NCI-H1105 treated with DMSO at 0.1 percent for 48 hours (cell line): Measurements from ENCODE around the gene NKD2.
"Not testable (repeated sequence)": the region's sequence is repeated elsewhere in the genome, so short reads cannot be mapped to it uniquely, and the experiment has no call there.

ENCODE experiments used
- DNase-seq: peaks from one replicate; lab custom pipeline; 2025; lab: John Stamatoyannopoulos, UW

Gene NKD2

DNA sequence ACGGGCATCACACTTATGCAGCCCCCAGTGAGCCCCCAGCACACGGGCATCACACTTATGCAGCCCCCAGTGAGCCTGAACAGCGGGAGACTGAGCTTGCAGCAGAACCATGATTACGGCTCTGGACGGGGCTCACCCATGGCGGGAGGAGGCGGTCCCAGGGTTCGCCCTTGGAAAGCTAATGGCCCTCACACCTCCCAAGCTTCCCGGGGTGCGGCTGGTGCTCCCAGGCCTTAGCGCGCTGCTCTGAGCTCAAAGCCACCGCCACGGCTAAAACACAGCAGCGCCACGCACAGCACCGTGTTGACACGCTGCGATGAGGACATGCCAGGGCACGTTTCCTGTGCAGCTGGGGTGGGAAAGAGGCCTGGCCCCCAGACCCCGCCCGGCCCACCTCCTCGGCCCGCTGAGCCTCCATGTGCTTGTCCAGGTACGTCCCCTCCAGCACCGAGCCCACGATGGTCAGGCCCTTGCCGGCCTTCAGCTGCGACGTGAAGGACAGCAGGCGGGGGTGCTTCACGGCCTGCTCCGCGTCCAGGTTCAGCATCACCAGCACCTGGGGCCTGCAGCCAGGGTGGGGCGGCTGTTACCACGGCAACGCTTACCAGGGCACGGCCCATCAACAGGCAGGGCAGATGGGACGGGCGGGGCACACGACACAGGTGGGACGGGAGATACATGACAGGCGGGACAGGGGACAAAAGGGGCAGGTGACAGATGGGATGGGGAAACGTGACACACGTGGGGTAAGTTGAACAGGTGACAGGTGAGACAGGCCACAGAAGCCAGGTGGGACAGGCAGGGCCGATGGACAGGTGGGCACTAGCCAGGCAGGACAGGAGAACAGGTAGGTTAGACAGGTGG is 64.9 kb downstream of the NKD2 start:
- no peak for DNase-seq

DNA sequence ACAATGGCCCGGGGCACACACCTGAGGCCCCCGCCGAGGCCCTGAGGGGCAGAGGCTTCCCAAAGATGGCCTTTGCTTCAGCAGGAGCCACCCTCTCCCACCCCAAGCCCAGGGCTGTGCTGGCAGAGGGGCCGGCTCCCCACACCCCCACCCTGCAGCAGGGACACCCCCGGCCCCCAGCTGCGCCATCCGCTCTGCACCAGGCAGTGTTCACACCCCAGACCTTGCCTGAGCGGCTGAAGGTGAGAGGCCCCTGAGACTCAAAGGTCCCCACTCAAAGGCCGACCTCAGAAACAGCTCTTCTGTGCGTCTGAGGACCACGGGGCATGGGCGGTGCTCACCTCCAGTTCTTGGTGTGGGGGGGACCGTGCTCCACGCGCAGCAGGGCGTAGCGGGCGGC is 65.6 kb downstream of the NKD2 start:
- DNase-seq: no peak

DNA sequence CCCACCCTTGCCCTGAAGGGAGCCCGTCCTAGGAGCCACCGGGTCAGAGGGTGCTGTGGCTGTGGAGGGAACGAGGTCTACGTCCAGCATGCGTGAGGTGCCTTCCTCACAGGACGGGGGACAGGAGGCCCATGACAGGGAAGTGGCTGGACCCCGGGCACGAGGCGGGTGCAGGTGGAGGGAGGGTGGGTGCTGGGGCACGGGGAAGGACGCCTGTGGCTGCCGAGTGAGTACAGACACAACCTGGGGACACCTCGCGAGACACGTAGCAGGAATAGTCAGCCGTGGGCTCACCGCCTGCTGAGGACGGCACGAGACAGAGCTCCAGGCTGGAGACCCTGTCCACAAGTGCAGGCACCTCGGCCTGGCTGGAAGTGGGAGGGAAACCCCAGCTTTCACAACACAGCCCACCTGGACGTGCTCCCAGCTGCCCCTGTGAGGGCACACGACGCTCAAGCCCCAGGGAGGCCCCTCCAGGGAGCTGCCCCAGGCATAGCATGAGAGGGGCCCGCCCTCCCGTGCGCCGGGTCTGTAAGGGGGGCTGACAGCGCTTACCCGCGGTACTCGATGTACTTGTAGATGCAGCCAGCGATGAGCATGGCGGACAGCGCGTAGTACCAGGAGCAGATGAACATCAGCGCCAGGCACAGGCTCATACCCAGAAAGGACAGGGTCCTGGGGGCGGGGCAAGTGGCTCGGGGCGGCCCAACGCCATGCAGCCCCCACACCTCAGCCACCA is 66.4 kb downstream of the NKD2 start:
- DNase-seq: no peak

DNA sequence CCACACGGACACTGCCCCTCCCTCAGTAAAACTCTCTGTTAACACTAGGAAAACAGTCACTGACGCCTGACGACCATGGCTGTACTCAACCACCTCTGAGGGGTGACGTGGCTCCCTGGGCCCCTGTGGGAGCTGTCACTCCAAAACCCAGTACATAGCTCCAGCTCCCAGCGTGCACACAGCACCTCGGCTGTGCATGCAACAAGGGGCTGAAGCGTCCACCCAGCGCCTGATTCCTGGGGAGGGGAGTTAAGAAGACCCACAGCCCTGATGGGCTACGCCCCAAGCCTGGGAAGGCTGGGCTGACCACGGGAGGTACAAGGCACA is 66.9 kb downstream of the NKD2 start:
- no peak for DNase-seq

DNA sequence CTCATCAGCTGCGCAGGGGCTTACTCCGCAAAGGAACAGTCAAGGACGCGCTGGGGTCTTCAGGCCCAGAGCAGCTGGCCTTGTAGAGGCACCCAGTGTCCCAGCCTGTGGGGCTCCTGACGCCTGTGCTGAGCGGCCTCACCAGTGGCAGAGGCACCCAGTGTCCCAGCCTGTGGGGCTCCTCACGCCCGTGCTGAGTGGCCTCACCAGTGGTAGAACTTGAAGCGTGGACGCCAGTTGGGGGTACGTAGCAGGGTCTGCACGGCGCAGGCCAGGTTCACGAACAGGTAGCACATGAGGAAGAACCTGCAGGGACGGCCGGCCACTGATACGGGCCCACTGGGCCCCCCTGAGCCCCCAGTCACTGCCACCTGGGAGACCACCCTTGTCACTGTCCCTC is 67.3 kb downstream of the NKD2 start:
- no peak for DNase-seq

DNA sequence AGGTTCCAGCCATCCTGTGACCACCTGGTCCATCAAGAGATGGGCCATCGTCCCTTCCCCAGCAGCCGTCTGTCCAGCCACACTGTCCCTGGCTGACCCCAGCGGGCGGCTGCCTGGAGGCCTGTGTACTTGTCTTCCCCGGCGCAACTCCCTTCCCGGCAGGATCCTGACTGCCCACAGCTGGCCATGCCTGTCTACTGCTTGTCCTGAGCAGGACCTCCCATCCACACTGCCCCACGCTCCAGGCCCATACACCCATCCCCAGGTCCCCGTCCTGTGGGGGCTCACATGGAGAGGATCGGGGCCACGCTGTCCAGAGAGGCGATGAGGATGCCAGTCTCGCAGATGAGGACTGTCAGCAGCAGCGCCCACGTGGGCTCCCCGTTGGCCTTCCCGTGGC is 67.8 kb downstream of the NKD2 start:
- no peak for DNase-seq

DNA sequence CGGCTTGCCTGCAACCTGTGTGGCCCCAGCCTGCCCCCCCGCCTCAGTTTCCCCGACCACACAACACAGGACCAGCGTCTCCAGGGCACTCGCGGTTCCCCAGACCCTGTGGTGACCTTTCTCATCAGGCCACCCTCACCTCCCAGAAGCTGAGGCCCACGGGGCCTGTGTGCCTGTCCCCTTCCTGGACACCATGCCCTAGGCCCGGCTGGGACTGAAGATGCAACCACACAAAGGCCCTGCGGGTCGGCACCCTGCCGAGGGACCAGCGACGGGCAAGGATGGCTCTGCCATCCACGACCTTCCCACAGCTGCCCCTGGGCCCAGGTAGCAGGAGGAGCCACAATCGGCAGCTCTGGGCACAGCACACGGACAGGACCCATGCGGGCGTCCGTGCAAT is 68.4 kb downstream of the NKD2 start:
- no peak for DNase-seq

DNA sequence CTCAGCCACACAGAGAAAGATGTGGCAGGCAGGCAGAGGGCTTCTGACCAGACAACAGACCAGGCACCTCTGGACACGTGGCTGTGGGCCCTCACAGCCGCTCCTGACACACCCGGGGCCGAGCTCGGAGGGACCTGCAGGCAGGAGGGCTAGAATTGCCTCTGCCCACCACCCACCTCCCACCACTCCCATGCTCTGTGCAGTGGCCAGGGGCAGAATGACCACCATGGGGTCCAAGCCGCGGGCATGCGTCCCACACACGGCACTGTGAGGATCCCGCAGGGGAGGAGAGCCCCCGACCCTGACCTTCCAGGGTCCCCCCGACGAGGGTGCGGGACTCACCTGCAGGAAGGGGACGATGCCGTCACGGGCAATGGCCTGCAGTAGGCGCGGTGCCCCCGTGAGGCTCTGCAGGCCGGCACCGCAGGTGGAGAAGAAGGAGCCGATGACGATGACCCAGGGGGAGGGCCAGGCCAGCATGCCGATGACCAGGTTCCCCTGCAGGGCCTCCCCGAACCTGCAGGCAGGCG is 69.0 kb downstream of the NKD2 start:
- no peak for DNase-seq

DNA sequence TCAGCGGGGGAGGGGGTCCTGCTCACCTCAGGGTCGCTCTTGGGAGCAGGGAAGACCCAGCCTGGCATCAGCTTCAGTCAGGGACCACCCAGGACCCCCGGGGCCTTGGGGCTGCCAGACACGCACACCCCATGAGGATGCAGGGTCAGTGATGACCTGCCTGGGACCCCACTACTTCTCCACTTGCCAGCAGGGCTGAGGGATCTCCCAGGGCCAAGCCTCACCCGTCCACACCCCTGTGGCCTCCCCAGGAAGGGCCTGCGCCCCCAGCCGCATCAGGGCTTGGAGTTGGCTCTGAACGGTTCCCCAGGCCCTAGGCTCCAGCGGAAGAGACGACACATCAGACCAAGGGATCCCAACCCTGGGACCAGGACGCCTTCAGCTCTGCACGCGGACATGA is 69.6 kb downstream of the NKD2 start:
- DNase-seq: no peak

DNA sequence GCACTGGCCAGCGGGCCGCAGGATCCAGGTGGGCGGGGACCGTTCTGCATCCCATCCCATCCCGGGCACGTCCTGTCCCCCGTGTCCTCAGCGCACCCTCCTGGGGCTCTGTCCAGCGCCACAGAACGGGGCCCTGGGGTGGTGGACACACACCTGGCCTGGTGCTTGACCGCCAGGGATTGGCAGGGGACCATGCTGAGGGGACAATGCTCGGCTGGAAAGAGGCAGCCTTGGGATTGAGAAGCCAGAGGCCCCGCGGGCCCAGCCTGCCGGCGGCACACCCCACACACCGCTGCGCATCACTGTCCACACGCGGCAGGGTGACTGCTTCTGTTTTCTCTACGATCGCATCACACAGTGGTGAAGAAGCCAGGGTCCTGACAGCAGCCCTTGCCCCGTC is 70.2 kb downstream of the NKD2 start:
- DNase-seq: no peak

DNA sequence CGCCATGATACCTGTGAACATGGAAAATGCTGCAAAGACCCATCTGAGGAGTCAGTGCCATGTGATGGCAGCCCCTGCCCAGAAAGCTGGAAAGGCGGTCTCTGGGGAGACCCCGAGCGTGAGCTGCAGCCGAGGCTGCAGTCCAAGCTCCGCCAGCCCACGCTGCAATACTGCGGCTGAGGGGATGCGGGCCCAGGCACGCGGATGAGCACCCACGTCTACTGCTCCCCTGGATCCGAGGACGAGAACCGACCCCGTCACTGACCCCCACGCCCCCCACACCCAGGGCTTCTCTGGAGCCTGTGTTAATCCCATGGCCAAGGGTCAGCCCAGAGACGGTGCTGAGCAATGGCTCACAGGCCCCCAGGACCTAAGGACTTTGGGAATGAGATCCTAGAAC is 70.9 kb downstream of the NKD2 start:
- no peak for DNase-seq

DNA sequence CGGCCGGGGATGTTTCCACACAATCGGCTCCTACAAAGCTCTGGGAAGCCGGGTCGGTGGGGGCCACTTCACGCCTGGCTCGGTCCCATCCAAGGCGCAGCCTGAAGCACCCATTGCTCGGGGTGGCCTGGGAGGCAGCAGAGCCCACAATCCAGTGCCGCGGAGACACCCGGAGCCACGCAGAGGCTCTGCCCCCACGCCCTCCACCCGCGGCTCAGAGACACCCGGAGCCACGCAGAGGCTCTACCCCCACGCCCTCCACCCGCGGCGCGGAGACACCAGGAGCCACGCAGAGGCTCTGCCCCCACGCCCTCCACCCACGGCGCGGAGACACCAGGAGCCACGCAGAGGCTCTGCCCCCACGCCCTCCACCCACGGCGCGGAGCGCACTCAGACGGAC is 71.4 kb downstream of the NKD2 start:
- DNase-seq: no peak

DNA sequence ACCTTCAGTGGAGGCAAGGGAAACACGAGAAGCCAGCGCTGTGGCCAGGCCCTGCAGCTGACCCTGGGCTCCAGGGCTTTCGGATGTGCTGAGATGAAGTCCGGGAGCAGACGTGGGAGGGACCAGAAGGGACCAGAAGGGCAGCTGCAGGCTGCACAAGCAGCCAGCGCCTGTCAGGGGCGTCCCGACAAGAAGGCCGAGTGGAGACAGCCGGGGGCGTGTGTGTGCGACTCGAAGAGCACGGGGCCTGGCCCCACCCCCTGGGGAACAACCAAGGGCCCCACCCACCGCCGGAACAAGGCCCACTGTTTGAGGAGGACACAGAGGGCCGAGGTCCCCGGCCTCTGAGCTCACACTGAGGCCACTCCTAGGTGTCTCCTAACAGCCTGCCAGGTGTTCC is 71.8 kb downstream of the NKD2 start:
- DNase-seq: no peak

DNA sequence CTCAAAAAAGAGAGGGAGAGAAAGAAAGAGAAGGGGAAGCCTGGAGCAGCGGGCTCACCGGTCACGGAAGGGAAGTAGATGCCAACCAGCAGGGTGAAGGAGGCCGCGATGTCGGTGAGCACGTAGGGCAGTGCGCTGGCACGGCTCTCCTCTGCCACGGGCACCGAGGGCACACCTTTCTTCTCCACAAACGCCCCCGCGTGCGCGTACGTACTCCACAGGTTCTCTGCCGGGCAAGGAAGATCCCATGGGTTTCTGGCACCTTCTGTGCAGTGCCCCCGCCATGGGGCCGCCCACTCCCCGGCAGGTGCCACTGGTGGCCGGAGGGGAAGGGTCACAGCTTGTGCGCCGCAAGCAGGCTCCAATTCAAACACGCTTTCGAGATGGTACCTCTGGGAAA is 72.9 kb downstream of the NKD2 start:
- no peak for DNase-seq

DNA sequence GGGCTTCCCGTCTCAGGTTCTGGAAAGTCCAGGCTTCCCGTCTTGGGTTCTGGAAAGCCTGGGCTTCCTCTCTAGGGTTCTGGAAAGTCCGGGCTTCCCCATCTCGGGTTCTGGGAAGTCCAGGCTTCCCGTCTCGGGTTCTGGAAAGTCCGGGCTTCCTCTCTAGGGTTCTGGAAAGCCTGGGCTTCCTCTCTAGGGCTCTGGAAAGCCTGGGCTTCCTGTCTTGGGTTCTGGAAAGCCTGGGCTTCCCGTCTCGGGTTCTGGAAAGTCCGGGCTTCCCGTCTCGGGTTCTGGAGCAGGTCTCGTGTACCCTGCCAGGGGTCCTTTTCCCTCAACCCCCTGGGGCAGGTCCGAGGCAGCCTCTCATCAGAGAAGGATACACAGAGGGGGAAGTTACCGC is 74.4 kb downstream of the NKD2 start:
- not testable (repeated sequence) for DNase-seq

DNA sequence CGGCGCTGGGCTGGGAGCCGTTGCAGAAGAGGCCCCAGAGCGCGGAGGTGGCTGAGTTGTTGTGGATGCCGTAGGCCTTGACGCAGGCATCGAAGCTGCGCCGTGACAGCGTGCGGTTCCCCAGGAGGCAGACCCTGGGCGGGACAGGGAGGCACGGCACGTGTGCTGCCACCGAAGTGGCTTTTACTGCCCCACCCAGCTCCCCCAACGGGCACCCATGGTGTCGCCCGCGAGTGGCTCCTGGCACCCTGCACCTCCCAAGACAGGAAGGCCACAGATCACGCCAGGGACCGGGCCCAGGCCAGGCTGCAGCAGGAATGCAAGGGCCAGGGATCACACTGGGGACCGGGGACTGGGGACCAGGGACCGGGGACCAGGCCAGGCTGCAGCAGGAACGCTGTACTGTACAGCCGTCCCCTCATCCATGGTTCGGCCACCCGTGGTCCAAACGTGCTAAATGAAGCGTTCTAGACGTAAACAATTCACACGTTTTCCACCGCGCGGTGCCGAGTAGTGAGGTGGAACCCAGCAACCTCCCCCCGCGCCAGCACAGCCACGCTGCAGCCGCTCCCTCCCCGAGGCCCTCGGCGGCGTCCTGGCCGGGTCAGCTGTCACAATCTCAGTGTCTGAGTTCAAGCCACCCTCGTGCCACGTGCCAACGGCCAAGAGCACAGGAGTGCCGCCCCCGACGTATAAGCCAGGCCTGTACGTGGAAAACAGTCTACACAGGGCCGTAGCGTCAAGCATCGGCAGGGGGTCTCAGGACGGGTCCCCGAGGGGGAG is 75.4 kb downstream of the NKD2 start:
- no peak for DNase-seq

DNA sequence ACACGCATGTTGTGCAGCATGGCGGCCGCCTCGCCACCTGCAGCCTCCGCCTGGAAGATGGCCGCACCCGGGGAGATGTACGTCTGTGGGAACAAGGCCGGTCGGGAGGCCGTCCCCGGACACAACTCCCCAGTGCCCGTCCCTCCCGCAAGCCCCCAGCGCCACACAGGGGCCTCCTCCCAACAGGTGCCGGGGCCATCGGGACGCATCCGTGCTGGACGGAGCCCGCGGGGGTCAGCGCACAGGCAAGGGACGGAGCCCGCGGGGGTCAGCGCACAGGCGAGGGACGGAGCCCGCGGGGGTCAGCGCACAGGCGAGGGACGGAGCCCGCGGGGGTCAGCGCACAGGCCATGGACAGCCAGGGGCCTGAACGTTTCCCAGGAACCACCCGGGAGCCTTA is 76.8 kb downstream of the NKD2 start:
- no peak for DNase-seq

DNA sequence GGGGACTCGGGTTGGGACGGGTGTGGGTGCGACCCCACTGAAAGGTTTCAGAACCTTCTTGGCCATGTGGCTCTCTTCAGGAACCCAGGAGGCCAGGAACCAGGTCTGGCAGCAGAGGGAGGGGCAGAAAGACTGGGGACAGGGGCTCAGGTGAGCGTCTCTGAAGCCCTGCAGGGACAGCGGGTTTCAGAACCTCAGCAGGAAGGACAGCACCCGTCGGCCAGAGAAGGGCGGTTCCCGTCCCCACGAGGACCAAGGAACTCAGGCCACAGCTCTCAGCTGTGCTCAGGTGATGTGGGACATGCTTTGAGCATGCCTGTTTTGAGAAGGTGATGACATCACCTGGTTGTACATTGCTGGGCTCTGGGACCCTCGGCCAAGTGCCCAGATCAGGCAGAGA is 77.5 kb downstream of the NKD2 start:
- no peak for DNase-seq

DNA sequence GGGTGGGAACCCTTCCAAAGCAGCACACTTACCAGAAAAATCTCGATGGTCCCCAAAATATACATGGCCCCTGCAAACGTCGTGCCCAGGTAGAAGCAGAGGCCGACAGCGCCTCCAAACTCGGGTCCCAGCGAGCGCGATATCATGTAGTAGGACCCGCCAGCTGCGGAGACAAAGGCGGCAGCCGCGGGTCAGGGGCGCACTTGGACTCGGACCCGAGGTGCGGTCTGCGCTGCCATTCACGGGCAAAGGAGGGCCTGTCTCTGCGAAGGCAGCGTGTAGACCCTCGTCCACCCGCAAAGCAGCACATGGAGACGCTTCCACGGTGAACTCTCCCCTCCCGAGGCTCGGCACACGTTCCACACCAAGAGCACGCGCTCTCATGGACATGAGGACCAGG is 78.3 kb downstream of the NKD2 start:
- DNase-seq: no peak

DNA sequence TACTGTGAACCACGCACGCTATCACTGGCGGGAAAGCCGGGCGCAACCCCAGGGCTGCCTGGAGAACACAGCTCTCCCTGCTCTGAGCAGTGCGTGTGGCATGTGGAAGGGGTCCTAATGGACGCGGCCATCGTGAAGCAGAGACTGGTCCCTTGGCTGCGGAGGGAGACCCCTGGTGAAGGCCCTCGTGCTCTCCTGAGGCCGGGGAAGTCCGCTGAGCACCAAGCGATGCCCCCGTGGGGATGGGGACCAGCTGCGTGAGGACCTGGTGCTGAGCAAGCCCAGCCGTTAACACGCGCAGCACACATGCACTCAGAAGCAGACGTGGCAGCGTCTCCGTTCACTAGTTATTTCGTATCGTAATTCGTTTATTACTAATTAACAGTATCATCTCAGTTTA is 78.8 kb downstream of the NKD2 start:
- DNase-seq: no peak

DNA sequence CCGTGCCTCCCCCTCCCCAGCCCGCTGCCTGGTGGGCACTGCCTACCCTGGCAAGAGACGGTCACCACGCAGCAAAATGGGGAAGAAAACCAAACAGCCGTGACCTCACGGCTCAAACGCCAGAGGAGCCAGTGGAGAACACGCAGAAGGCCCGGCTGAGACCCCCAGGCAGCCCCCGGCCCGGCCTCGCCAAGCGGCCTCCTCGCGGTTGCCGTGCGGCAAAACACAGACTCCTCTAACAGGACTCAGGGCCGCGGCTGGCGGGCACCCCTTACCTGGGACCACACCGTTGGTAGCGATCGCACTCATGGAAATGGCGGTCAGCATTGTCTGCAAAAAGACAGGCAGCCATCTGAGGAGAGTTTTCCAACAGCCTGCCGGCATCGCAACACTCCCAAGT is 79.4 kb downstream of the NKD2 start:
- no peak for DNase-seq
